ENCODE measurements around the gene TAF3. TPM values are rescaled to one million over a fixed set of nuclear protein-coding genes. Genes with fewer than 3 reads are reported as not detected.

The TAF3 gene
- total and polyA plus RNA-seq, 2 donors (not counting 1 experiment from before 2014, with no cell fraction given), result 7.0 to 20.1 TPM

- TF ChIP-seq, protein P1, sequence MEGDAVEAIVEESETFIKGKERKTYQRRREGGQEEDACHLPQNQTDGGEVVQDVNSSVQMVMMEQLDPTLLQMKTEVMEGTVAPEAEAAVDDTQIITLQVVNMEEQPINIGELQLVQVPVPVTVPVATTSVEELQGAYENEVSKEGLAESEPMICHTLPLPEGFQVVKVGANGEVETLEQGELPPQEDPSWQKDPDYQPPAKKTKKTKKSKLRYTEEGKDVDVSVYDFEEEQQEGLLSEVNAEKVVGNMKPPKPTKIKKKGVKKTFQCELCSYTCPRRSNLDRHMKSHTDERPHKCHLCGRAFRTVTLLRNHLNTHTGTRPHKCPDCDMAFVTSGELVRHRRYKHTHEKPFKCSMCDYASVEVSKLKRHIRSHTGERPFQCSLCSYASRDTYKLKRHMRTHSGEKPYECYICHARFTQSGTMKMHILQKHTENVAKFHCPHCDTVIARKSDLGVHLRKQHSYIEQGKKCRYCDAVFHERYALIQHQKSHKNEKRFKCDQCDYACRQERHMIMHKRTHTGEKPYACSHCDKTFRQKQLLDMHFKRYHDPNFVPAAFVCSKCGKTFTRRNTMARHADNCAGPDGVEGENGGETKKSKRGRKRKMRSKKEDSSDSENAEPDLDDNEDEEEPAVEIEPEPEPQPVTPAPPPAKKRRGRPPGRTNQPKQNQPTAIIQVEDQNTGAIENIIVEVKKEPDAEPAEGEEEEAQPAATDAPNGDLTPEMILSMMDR (IDR thresholded peaks at IDR 0.05), result no peak
- TF ChIP-seq EZH2 (IDR thresholded peaks at IDR 0.05; ENCODE audit: borderline replicate concordance, insufficient read depth, low read depth, low read length, poor library complexity, severe bottlenecking), result no peak
- H3K4me1 Mint-ChIP-seq, result peaks cover 38% of the 10 kb centered on the region
- no peaks in the 10 kb centered on the region for H3K27me3 ChIP-seq (replicated peaks in 1 of 4; ENCODE audit: control extremely low read depth in 1 of 4, control insufficient read depth in 3 of 4, insufficient read depth in 4 of 4, low read length in 3 of 4)
- H3K79me2 ChIP-seq (ENCODE audit: control insufficient read depth, insufficient read depth, low read length), result peaks cover 84% of the 10 kb centered on the region
- H4K20me1 ChIP-seq (ENCODE audit: control insufficient read depth, insufficient read depth, low read length, poor library complexity, severe bottlenecking), result peaks cover 36% of the 10 kb centered on the region
- H3K27me3 Mint-ChIP-seq, result no peaks in the 10 kb centered on the region
- no peak overlapping the region for H2AFZ ChIP-seq (ENCODE audit: insufficient read depth, low read depth, low read length, poor library complexity, severe bottlenecking)
- H3K36me3 ChIP-seq (replicated peaks in 1 of 2; ENCODE audit: control extremely low read depth in 1 of 2, control insufficient read depth in 1 of 2, extremely low read depth in 1 of 2, insufficient read depth in 2 of 2, low read length in 1 of 2), result peaks cover 0 to 3% of the 10 kb centered on the region in 2 experiments
- H3K4me2 ChIP-seq (replicated peaks; ENCODE audit: low read depth, low read length, poor library complexity, severe bottlenecking), result peak overlapping the region; percentile 97
- peak overlapping the region in 1 of 2 donors; percentile 75 for H3K27ac ChIP-seq (ENCODE audit: low read length in 2 of 2)
- peak; percentile 16 for DNase-seq
- ChIA-PET CTCF (no interaction called here), POLR2A (no interaction called here)
- no peak for ATAC-seq (ENCODE audit: low read depth)
- peak overlapping the region in 1 of 5 experiments; percentile 87 for H3K4me3 ChIP-seq (ENCODE audit: control extremely low read depth in 1 of 5, extremely low read depth in 1 of 5, insufficient read depth in 1 of 5, low read depth in 2 of 5, low read length in 4 of 5)
- intact Hi-C loops (cut with micrococcal nuclease), result loop anchor here (5.0 kb wide), 1 partner anchor 1644 kb away; no protein-coding TSS in a partner anchor
- H3K27ac Mint-ChIP-seq, result no peak overlapping the region
- no peaks in the 10 kb centered on the region for H3K9me3 ChIP-seq (ENCODE audit: control extremely low read depth in 1 of 3, control insufficient read depth in 2 of 3, insufficient read depth in 1 of 3, low read length in 2 of 3)
- WGBS (ENCODE audit: insufficient coverage), result no CpG with 5 or more reads among the region's 3 CpGs
- H3K4me1 ChIP-seq (ENCODE audit: control insufficient read depth in 2 of 2, insufficient read depth in 2 of 2, low read length in 2 of 2), result peaks cover 26 to 28% of the 10 kb centered on the region in 2 donors
- H3K9me3 Mint-ChIP-seq (ENCODE audit: insufficient read depth), result no peaks in the 10 kb centered on the region
- no peak overlapping the region for H3K4me3 Mint-ChIP-seq
- H3K9ac ChIP-seq (ENCODE audit: low read length), result peak overlapping the region; percentile 95
Observed at GRCh38 chr10:7786430-7786829, 31.9 kb upstream of the TAF3 start.

DNA sequence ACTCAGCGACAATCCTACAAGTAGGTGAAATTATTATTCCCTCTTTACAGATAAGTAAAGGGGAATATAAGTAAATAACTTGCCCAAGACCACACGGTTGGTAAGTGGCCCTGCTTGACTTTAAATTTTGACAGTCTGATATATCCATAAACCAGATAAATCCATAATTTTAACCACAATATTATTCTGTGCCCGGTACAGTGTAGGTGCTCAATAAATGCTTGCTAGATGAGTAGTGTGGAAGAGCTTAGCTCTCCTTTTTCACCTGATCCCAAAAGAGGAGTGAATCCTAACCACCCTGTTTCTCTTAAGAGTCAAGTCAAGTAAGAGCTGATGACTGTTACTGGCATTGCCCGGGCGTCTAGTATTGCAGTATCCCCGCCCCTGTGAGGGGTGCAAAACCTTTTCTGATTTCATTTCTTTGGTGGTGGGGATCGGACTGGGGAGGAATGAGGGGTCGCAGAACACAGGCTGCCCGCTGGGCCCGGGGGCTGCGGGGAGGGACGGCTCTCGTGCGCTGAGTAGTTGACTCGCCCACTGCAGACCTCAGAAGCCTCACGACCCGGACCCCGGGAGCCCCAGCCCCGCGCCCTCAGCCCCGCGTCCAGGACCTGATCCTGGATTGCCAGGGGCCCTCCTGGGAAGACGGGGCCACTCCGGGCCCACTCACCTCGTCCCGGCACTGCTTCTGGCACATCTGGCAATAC, 31.0 kb upstream of the TAF3 start:
- H3K27me3 Mint-ChIP-seq, result no peaks in the 10 kb centered on the region
- Histone ChIP-seq H3K9ac (ENCODE audit: low read length) (peak overlapping the region; percentile 95), H2AFZ (ENCODE audit: insufficient read depth, low read depth, low read length, poor library complexity, severe bottlenecking) (peak overlapping the region; percentile 98), H4K20me1 (ENCODE audit: control insufficient read depth, insufficient read depth, low read length, poor library complexity, severe bottlenecking) (peaks cover 45% of the 10 kb centered on the region), H3K27ac (ENCODE audit: low read length in 2 of 2) (peak overlapping the region; percentile 50 to 75), H3K9me3 (ENCODE audit: control extremely low read depth in 1 of 3, control insufficient read depth in 2 of 3, insufficient read depth in 1 of 3, low read length in 2 of 3) (no peaks in the 10 kb centered on the region), H3K36me3 (replicated peaks in 1 of 2; ENCODE audit: control extremely low read depth in 1 of 2, control insufficient read depth in 1 of 2, extremely low read depth in 1 of 2, insufficient read depth in 2 of 2, low read length in 1 of 2) (peaks cover 0 to 3% of the 10 kb centered on the region in 2 experiments), H3K27me3 (replicated peaks in 1 of 4; ENCODE audit: control extremely low read depth in 1 of 4, control insufficient read depth in 3 of 4, insufficient read depth in 4 of 4, low read length in 3 of 4) (no peaks in the 10 kb centered on the region), H3K4me2 (replicated peaks; ENCODE audit: low read depth, low read length, poor library complexity, severe bottlenecking) (peak overlapping the region; percentile 97), H3K4me1 (ENCODE audit: control insufficient read depth in 2 of 2, insufficient read depth in 2 of 2, low read length in 2 of 2) (peaks cover 26 to 28% of the 10 kb centered on the region in 2 donors), H3K4me3 (ENCODE audit: control extremely low read depth in 1 of 5, extremely low read depth in 1 of 5, insufficient read depth in 1 of 5, low read depth in 2 of 5, low read length in 4 of 5) (peak overlapping the region; percentile 87 to 95 (median 87)), H3K79me2 (ENCODE audit: control insufficient read depth, insufficient read depth, low read length) (peaks cover 90% of the 10 kb centered on the region)
- CTCF ChIA-PET, result interaction anchor here (1.1 to 1.4 kb wide), 2 partner anchors 31 to 33 kb away, joined by 3 to 15 read pairs; partner anchors contain the start of gene TAF3
- TF ChIP-seq, protein P1 (IDR thresholded peaks at IDR 0.05), result no peak
- no peak for TF ChIP-seq EZH2 (IDR thresholded peaks at IDR 0.05; ENCODE audit: borderline replicate concordance, insufficient read depth, low read depth, low read length, poor library complexity, severe bottlenecking)
- H3K9me3 Mint-ChIP-seq (ENCODE audit: insufficient read depth), result no peaks in the 10 kb centered on the region
- H3K27ac Mint-ChIP-seq, result no peak overlapping the region
- WGBS (ENCODE audit: insufficient coverage), result under 1% methylated on average over 23 of the region's 26 CpGs
- intact Hi-C loops (cut with micrococcal nuclease), result loop anchor here (5.0 kb wide), 1 partner anchor 1645 kb away; no protein-coding TSS in a partner anchor
- no peak overlapping the region for H3K4me3 Mint-ChIP-seq
- POLR2A ChIA-PET, result interaction anchor here (0.6 to 2.1 kb wide), 2 partner anchors 9 to 32 kb away, joined by 3 to 38 read pairs; partner anchors contain the start of gene TAF3
- H3K4me1 Mint-ChIP-seq, result peaks cover 44% of the 10 kb centered on the region
- DNase-seq (no peak), ATAC-seq (ENCODE audit: low read depth) (no peak)
